K562 (cell line): ENCODE measurements around the gene ABCF2. TPM values are rescaled to one million over a fixed set of nuclear protein-coding genes. Genes with fewer than 3 reads are reported as not detected.

Source experiments
- ESRRA ChIP-seq: fragments of 450-650 bp; IDR thresholded peaks from 2 replicates; pipeline ENCODE4 v1.6.1; 2014; ENCODE audit warnings: low read depth, mild to moderate bottlenecking, moderate library complexity, borderline replicate concordance
- HDAC1 ChIP-seq, 2 experiments: fragments of 450-650 bp; IDR thresholded peaks; 2 replicates each; pipeline ENCODE4 v1.6.1; 2016 to 2017; ENCODE audit warnings: inconsistent platforms in 1 of 2, mild to moderate bottlenecking in 1 of 2, moderate library complexity in 1 of 2
- ILF3 ChIP-seq: fragments of 450-650 bp; IDR thresholded peaks from 2 replicates; pipeline ENCODE4 v1.6.1; 2018; ENCODE audit warnings: antibody characterized with exemption, mild to moderate bottlenecking, moderate library complexity, borderline replicate concordance
- KHSRP ChIP-seq: fragments of 450-650 bp; IDR thresholded peaks from 2 replicates; pipeline ENCODE4 v1.6.1; 2017
- MYBL2 ChIP-seq, 2 experiments: fragments of 450-650 bp in 1 of 2; sonication (generic) in 1 of 2; formaldehyde crosslinking in 1 of 2; IDR thresholded peaks; 2 replicates each; pipeline versions ENCODE4 v1.6.1 to v1.8.1; 2017 to 2022; ENCODE audit warnings: borderline replicate concordance in 1 of 2, inconsistent platforms in 1 of 2, low read depth in 1 of 2, mild to moderate bottlenecking in 1 of 2, missing genetic modification reagents in 1 of 2, moderate library complexity in 1 of 2
- RCOR1 ChIP-seq, 2 experiments: IDR thresholded peaks; 2 replicates each; pipeline ENCODE4 v1.6.1; 2012; ENCODE audit warnings: low read depth in 2 of 2, low read length in 2 of 2, borderline replicate concordance in 1 of 2, improper control_type of control experiment in 1 of 2
- ZBTB7A ChIP-seq: IDR thresholded peaks from 2 replicates; pipeline ENCODE4 v1.6.1; 2011; ENCODE audit warnings: low read depth, mild to moderate bottlenecking, low read length, moderate library complexity, borderline replicate concordance; ENCODE audit not compliant: control insufficient read depth
- ZKSCAN8 ChIP-seq: fragments of 200-800 bp; sonication (Bioruptor generic); IDR thresholded peaks from 2 replicates; pipeline ENCODE4 v1.6.1; 2016; ENCODE audit warnings: missing genetic modification characterization, missing compliant biosample characterization
- ZNF121 ChIP-seq: sonication (generic); formaldehyde crosslinking; conservative IDR thresholded peaks from 2 replicates; pipeline ENCODE4 v1.8.0; 2022; ENCODE audit warnings: missing genetic modification reagents
- ZNF696 ChIP-seq: fragments of 250-450 bp; sonication (Bioruptor Pico); conservative IDR thresholded peaks from 2 replicates; pipeline ENCODE4 v1.4.0; 2020; ENCODE audit warnings: mild to moderate bottlenecking, moderate library complexity
- polyA plus RNA-seq, 8 experiments: library from polyadenylated mRNA; depleted of rRNA in 4 of 8; stranded (reverse) in 5 of 8; unstranded in 3 of 8; fragments of >200 nt; fragmentation: Nextera tagmentation in 2 of 8; fragmentation: Illumina TruSeq in 1 of 8; extraction: Ambion mirVana in 2 of 8; extraction: Trizol in 1 of 8; gene quantifications; 2 replicates each; pipeline versions ENCODE4 v1.2.1 to v1.2.3, GENCODE V29; 2011 to 2014; ENCODE audit warnings: inconsistent platforms in 1 of 8, missing spikeins in 1 of 8
- total RNA-seq, 7 experiments: library from RNA; depleted of rRNA in 6 of 7; stranded (reverse); fragments of >200 nt in 6 of 7; fragmentation: Illumina TruSeq in 2 of 7; extraction: Trizol in 2 of 7; gene quantifications; 2 replicates each; pipeline versions ENCODE4 v1.2.1 to v1.2.3, GENCODE V29; 2011 to 2021; ENCODE audit warnings: low replicate concordance in 1 of 7
- TF ChIP-seq, protein P1 (sequence below): sonication (generic); formaldehyde crosslinking; IDR thresholded peaks from 2 replicates; pipeline ENCODE4 v1.9.0; 2022; ENCODE audit warnings: mild to moderate bottlenecking, missing genetic modification reagents
- TF ChIP-seq, protein P2 (sequence below): conservative IDR thresholded peaks from 2 replicates; pipeline ENCODE4 v1.6.1; 2011; ENCODE audit warnings: low read depth, mild to moderate bottlenecking, low read length; ENCODE audit not compliant: control insufficient read depth
- TF ChIP-seq, protein P3 (sequence below): sonication (generic); formaldehyde crosslinking; IDR thresholded peaks from 2 replicates; pipeline ENCODE4 v1.8.1; 2023; ENCODE audit warnings: missing genetic modification reagents, mild to moderate bottlenecking, borderline replicate concordance
- TF ChIP-seq, protein P4 (sequence below), 2 experiments: fragments of 450-650 bp in 1 of 2; IDR thresholded peaks; 2 replicates each; pipeline ENCODE4 v1.6.1; 2011 to 2017; ENCODE audit warnings: low read depth in 2 of 2, antibody characterized with exemption in 1 of 2, borderline replicate concordance in 1 of 2, low read length in 1 of 2, mild to moderate bottlenecking in 1 of 2, mixed read lengths in 1 of 2; ENCODE audit not compliant: control insufficient read depth in 1 of 2

Gene ABCF2
- total and polyA plus RNA-seq, 9 of the 15 experiments (the other 6 are each of a cell fraction or from before 2014, with no cell fraction given), result 62.1 to 224 (median 113) TPM

DNA sequence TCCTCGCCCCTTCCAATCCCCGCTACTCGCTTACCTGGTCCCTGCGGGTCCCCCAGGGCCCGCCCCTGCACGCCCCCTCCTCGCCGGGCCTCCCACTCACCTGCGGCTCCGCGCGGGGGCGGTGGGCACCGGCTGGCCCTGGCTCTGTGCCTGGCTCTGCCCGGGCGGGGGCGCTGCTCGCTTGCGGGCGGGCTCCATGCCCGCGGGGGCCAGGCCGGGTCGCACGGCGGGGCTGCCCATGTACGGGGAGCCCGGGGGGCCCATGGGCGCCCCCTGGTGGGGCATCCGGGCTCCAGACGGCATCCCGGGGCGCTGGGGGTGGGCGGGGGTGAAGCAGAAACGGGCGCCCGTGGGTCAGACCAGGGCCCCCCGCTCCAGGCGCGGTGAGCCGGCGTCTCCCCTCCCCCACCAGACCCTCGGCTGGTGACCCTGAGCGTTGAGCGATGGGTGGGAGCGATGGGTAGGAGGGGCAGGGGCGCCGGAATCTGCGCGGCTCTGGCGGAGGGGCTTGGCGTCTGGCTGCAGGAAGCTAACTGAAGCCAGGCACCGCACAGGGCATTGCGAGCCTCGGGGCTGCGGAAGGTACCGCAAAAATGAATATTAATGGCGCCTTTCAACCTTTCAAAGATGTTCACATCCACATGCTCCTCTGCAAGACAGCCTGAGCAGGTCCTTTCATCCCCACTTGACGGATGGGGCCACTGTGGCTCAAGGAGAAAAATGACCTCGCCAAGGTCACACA, 18.5 kb upstream of the ABCF2 start (continued):
- TF ChIP-seq, protein P1, sequence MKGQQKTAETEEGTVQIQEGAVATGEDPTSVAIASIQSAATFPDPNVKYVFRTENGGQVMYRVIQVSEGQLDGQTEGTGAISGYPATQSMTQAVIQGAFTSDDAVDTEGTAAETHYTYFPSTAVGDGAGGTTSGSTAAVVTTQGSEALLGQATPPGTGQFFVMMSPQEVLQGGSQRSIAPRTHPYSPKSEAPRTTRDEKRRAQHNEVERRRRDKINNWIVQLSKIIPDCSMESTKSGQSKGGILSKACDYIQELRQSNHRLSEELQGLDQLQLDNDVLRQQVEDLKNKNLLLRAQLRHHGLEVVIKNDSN (CRISPR knock-in tag), result no peak
- TF ChIP-seq, protein P2, sequence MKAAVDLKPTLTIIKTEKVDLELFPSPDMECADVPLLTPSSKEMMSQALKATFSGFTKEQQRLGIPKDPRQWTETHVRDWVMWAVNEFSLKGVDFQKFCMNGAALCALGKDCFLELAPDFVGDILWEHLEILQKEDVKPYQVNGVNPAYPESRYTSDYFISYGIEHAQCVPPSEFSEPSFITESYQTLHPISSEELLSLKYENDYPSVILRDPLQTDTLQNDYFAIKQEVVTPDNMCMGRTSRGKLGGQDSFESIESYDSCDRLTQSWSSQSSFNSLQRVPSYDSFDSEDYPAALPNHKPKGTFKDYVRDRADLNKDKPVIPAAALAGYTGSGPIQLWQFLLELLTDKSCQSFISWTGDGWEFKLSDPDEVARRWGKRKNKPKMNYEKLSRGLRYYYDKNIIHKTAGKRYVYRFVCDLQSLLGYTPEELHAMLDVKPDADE, result no peak
- TF ChIP-seq ESRRA (peak; percentile 94), MYBL2 (IDR thresholded peaks at IDR 0.05; ENCODE audit: low read depth) (no peak), MYBL2 (CRISPR knock-in tag; IDR thresholded peaks at IDR 0.05; ENCODE audit: borderline replicate concordance) (no peak), ZNF121 (CRISPR knock-in tag) (no peak), ZNF696 (no peak), ILF3 (no peak), RCOR1 (IDR thresholded peaks at IDR 0.05; ENCODE audit: borderline replicate concordance in 1 of 2, low read depth in 2 of 2, low read length in 2 of 2) (no peak), HDAC1 (IDR thresholded peaks at IDR 0.05) (no peak), ZBTB7A (peak; percentile 93), KHSRP (no peak), ZKSCAN8 (no peak)
- TF ChIP-seq, protein P3, sequence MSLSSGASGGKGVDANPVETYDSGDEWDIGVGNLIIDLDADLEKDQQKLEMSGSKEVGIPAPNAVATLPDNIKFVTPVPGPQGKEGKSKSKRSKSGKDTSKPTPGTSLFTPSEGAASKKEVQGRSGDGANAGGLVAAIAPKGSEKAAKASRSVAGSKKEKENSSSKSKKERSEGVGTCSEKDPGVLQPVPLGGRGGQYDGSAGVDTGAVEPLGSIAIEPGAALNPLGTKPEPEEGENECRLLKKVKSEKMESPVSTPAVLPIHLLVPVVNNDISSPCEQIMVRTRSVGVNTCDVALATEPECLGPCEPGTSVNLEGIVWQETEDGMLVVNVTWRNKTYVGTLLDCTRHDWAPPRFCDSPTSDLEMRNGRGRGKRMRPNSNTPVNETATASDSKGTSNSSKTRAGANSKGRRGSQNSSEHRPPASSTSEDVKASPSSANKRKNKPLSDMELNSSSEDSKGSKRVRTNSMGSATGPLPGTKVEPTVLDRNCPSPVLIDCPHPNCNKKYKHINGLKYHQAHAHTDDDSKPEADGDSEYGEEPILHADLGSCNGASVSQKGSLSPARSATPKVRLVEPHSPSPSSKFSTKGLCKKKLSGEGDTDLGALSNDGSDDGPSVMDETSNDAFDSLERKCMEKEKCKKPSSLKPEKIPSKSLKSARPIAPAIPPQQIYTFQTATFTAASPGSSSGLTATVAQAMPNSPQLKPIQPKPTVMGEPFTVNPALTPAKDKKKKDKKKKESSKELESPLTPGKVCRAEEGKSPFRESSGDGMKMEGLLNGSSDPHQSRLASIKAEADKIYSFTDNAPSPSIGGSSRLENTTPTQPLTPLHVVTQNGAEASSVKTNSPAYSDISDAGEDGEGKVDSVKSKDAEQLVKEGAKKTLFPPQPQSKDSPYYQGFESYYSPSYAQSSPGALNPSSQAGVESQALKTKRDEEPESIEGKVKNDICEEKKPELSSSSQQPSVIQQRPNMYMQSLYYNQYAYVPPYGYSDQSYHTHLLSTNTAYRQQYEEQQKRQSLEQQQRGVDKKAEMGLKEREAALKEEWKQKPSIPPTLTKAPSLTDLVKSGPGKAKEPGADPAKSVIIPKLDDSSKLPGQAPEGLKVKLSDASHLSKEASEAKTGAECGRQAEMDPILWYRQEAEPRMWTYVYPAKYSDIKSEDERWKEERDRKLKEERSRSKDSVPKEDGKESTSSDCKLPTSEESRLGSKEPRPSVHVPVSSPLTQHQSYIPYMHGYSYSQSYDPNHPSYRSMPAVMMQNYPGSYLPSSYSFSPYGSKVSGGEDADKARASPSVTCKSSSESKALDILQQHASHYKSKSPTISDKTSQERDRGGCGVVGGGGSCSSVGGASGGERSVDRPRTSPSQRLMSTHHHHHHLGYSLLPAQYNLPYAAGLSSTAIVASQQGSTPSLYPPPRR, result no peak
- TF ChIP-seq, protein P4, sequence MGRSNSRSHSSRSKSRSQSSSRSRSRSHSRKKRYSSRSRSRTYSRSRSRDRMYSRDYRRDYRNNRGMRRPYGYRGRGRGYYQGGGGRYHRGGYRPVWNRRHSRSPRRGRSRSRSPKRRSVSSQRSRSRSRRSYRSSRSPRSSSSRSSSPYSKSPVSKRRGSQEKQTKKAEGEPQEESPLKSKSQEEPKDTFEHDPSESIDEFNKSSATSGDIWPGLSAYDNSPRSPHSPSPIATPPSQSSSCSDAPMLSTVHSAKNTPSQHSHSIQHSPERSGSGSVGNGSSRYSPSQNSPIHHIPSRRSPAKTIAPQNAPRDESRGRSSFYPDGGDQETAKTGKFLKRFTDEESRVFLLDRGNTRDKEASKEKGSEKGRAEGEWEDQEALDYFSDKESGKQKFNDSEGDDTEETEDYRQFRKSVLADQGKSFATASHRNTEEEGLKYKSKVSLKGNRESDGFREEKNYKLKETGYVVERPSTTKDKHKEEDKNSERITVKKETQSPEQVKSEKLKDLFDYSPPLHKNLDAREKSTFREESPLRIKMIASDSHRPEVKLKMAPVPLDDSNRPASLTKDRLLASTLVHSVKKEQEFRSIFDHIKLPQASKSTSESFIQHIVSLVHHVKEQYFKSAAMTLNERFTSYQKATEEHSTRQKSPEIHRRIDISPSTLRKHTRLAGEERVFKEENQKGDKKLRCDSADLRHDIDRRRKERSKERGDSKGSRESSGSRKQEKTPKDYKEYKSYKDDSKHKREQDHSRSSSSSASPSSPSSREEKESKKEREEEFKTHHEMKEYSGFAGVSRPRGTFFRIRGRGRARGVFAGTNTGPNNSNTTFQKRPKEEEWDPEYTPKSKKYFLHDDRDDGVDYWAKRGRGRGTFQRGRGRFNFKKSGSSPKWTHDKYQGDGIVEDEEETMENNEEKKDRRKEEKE (IDR thresholded peaks at IDR 0.05; ENCODE audit: borderline replicate concordance in 1 of 2, control insufficient read depth in 1 of 2, low read depth in 2 of 2, low read length in 1 of 2), result no peak
